ELF-1 (cell line): ENCODE results near the gene SSRP1.

ENCODE experiments used
- DNase-seq: peaks from one replicate; pipeline ENCODE4 v3.0.0-alpha.2; 2016; ENCODE audit warnings: low read depth, low spot score

Gene SSRP1

DNA sequence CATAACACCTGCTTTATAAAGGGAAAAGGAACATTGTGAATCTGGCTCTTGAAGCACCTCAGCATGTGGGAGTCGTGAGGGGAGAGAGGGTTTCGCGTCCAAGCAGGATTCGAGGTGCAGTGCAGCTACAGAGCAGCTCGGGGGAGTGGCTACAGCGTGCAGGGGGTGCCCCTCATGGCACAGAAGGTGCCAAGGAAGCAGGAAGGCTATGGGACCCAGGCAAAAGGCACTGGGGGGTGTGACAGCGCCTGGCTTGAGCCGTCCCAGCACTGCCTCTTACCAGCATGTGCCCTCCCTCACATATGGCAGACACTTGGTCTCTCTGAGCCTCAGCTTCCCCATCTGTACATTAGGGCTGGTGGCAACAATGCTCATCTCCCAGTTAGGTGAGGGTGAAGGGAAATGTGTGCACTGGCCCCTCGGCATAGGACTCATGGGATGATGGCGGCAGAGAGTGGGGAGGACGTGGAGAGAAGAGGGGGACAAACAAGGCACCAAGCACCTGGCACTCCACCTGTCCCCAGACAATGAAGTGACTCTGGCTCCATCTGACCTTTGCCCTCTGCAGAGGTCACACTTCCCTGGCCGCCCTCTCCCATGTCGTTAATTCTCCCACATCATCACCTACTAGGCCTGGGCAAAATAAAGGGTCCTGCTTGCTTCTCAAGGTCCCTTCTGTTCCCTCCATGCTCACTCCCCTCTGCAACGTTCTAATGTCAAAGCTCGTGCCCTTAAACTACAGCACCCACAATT, 21.3 kb downstream of the SSRP1 start:
- no peak for DNase-seq

DNA sequence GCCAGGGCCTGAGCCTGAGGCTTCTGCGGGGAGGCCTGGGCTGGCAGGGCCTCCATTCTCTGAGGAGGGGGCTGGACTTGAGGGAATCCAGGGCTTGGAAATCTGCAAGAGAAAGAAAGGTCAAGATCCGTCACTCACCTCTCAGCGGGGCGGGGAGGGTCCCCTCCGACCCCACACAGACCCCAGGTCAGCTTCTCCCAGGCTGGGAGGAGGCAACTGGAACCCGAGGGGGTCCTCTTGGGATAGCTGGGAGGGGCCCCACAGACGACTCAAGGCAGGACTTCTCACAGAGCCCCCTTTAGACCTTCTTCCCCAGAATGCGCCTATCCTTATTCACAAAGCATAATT, 21.9 kb downstream of the SSRP1 start:
- DNase-seq, result peak; percentile 37

- DNase-seq, result no peak
Measured at GRCh38 chr11:57313071-57313787, 22.5 kb downstream of the SSRP1 start.

DNA sequence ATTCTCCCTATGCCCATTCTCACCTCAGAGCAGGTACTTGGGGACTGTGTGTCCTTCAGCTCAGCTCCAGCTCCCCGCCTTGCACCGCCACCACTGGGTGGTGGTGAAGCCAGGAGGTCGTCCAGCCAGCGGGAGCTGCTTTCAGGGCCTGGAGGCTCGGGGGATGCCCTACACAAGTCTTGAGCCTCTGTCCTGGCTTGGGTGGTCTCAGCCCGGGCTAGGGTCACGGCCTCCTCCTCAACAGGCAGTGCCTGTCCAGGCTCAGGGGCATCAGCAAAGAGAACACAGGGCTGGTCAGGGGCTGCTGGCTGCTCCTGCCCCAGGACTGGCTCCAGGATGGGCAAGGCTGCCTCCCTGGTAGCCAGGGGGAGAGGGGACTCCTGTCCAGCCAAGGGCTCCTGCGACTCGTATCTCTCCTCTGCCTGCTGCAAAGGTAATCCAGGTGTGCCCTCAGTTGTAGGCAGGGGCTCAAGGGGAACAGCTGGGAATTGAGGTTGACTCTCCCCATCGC, 23.1 kb downstream of the SSRP1 start:
- peak; percentile 34 for DNase-seq

DNA sequence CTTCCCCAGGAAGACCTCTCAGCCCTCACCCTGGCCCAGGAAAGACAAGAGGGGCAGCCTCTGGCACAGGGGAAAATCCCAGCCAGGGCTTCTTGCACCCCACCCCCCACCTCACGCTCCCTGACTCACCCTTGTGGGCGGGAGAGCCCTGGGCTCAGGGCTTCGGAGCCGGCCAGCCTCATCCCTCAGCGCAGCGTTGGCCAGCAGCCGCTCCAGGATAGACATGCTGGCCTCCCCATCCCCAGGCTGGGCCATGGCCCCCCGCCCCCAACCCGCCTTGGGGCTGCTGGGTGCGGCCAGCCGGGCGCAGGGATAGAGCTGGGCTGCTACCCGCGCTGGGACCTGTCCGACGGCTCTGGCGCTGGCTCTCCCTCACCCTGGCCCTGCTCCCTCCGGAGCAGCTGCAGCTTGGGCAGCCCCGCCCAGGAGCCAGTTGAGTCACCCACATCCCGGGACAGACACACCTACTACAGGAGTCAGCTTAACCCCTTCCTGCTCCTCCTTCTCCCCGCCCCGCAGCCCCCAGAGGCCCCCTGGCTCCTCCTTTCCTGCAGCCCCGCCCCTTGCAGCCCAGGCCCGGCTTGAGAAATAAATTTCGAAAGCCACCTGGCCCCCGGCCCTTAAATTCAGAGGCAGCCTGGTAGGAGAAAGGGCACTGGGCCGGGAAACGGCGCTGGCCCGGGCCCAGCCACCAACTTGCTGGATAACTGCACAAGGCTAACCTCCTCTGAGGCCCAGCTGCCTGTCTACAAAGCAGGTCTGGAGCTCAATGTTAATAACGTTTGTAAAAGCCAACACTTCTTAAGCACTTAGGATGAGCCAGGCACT, 24.4 kb downstream of the SSRP1 start:
- DNase-seq, result peak; percentile 96

DNA sequence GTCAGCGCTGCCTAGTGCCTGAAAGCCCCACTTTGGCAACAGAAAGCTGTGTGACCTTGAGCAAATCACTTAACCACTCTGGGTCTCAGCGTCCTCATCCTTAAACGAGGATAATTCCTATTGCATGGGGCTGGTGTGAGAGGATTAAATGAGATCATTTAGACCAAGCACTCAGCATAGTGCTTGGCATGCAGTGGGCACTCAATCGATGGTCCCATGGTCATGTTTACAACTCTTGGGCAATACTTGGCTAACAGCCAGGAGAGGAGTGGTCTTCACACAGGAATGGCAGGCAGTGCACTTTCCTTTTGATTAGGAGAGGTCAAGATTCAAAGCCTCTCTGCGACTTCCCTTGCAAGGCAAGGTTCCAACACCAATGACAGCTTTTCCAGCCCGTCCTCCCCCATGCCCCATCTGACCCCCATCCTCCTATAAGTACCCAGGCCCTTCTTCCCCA, 25.0 kb downstream of the SSRP1 start:
- no peak for DNase-seq

DNA sequence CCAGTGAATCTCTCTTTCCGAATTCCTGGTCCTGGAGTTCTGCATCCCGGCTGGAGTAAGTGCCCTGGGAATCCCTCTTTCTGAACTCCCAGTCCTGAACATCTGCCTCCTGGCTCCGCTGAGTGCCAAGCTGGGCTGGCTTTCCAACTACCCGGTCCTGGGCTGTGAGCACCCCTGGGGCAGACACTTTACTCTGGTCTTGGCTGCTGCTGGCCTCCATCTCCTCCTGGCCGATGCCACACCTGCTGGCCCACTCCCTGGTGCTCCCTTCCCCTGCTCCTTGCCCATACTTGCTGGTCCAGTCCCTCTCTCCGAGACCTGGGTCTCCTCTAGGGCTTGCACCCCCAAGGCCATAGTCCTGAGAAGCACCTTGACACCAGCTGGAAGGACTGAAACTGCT, 25.6 kb downstream of the SSRP1 start:
- no peak for DNase-seq

DNA sequence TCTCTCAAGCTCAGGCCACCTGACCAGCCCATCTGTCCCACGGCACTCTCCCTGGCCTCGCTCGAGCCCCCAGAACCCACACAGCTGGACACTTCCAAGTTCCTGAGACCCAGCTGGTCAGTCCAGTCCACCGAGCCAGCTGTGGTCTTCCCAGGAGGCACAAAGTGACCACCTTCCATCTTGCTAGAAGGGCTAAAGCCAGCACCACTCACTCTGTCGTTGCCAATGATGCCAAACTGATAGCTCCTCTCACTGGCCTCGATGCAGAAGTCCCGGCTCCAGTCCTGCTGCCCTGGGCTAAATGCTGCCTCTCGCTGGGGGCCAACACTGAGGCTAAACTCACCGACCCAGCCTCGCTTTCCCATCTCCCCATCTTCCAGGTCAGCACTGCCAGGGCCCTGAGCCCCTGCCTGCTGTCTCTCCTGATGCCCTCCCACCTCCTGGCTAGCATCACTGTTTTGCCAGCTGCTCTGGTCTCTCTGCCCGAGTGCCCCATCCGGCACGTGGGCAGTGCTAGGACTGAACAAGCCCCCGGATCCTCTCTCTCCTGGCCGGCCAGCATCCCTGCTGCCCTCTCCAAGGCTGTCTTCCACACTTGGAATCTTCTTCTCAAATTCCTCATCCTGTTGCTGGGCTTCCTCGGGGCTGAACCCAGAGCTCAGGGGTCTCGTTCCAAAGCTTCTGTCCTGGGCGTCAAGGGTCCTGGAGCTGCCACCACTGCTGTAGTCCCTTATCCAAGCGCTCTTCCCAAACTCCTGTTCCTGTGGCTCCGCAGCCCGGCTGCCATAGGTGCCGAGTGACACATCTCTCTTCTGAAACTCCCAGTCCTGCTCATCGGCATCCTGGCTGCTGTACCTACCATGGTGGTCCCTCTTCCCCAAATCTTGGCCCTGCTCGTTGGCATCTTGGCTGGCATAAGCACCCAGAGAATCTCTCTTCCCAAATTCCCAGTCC, 26.3 kb downstream of the SSRP1 start:
- no peak for DNase-seq

DNA sequence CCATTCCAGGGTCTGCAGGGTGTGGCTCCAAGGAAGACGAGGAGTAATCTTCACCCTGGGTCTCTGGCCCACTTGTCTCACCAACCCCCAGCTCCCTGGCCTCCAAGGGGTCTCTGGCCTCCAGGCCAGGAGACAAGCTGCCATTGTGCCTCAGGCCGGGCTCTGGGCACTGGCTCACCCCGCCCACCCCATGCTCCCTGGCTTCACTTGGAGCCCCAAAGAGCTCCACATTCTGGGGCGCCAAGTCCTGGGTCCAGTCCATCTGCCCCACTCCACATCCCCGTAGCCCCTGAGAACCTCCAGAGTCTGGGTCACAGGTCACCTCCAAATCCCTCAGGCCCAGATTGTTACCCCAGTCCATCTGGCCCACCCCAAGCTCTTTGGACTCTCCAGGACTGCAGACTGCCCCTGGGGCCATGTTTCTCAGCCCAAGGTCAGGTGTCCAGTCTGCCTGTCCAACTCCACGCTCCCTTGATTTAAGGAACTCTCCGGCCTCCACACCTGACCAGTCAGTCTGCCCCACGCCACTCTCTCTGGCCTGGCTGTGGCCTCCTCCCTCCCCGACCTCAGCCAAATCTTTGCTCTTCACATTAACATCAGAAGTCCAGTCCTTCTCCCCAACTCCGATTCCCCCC, 27.1 kb downstream of the SSRP1 start:
- no peak for DNase-seq

- no peak for DNase-seq
Measured at GRCh38 chr11:57307666-57308270, 27.9 kb downstream of the SSRP1 start.

DNA sequence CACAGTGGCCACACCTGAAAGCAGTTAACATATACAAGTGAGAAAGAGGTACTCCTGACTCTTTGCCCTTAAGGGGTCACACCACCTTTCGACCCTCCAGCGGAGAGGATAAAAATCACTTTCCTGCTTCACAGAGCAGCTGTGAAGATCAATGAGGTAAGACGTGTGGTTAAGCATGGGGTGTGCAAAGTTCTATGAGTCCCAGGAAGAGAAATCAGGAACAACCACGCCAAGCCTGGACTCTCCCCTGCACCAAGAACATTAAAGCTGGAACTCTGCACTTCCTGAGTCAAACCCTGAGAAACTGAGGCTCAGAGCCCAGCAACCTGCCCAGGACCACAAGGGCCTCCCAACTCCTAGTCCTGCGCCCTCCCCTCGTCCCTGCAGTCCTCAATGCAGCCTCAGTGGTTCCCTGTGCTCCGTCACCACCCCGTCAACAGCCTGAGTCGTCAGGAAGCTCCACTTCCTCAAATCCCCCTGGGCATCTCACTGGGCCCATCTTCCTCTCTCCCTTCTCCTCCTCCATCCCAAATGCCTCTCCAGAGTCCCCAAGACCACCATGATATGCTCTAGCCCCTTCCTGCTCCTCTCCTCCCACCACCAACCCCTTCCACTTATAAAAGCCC, 28.6 kb downstream of the SSRP1 start:
- DNase-seq, result no peak

GRCh38 chr11:57306161-57306876, 29.4 kb downstream of the SSRP1 start:
- DNase-seq, result no peak

DNA sequence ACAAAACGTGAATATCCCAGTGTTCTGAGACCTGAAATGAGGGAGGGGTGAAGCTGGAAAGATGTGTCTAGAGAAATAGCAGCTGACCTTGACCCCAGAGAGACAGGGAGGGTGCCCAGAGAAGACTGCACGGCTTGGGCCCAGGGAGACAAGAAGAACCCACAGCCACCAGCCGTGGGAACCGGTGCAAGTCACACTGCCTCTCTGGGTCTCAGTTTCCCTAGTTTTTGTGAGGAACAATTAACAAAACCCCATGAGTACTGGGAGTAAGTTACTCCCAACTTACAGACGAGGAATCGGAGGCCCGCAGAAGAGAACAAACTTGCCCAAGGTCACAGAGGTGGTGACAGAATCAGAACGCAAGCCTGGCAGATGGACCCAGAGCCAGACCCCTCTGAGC, 30.2 kb downstream of the SSRP1 start:
- DNase-seq, result no peak

GRCh38 chr11:57303990-57304579, 31.6 kb downstream of the SSRP1 start:
- no peak for DNase-seq

GRCh38 chr11:57303280-57303989, 32.3 kb downstream of the SSRP1 start:
- DNase-seq, result no peak

DNA sequence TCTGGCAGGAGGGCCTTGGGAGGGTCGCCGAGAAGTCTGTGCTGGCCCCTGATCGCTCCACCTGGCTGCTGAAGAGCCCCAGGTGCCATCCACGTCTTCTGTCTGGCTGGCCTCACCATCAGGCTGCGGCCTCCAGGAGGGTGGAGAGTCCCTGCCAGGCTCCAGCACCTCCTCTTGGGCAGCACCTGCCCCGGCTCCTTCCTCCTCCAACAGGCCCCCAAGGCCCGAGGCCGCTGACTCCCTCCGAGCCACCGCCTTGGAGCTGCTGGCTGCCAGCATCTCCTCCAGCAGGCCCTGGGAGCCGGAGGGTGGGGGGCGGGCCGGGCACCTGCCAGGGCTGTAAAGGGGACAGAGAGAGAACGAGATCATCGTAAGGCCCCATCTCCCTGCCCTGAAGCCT, 33.2 kb downstream of the SSRP1 start:
- no peak for DNase-seq

GRCh38 chr11:57301711-57302423, 33.8 kb downstream of the SSRP1 start:
- no peak for DNase-seq
